ENCODE measurements around the gene DOCK11.
"Not testable (repeated sequence)": the region's sequence is repeated elsewhere in the genome, so short reads cannot be mapped to it uniquely, and the experiment has no call there.

Gene DOCK11

DNA sequence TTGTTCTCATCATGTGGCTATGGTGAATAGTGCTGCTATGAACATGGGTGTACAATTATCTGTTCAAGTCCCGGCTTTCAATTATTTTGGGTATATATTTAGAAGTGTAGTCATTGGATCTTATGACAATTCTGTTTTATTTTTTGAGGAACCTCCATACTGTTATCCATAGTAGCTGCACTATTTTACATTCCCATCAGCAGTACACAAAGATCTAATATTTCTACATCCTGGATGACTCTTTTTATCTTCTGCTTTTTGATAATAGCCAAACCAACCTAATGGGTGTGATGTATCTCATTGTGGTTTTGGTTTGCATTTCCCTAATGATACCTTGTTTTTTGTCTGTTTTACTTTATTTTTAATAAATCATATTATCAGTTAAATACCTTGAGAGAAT, 218.9 kb downstream of the DOCK11 start:
- ChIA-PET POLR2A (no interaction called here), CTCF (no interaction called here)
- DNase-seq (ENCODE audit: extremely low spot score) = no peak
- TF ChIP-seq LEF1 (IDR thresholded peaks at IDR 0.05; ENCODE audit: borderline replicate concordance) (no peak), FOXA1 (IDR thresholded peaks at IDR 0.05) (no peak), HDGF (IDR thresholded peaks at IDR 0.05; ENCODE audit: borderline replicate concordance) (no peak), ELF4 (IDR thresholded peaks at IDR 0.05) (no peak), BHLHE40 (IDR thresholded peaks at IDR 0.05; ENCODE audit: borderline replicate concordance) (no peak), ARNT (IDR thresholded peaks at IDR 0.05) (no peak), NFRKB (IDR thresholded peaks at IDR 0.05) (no peak), PKNOX1 (IDR thresholded peaks at IDR 0.05) (no peak), CTBP1 (IDR thresholded peaks at IDR 0.05; ENCODE audit: borderline replicate concordance) (no peak), SUZ12 (IDR thresholded peaks at IDR 0.05) (no peak), SP1 (IDR thresholded peaks at IDR 0.05) (no peak), FOXK2 (IDR thresholded peaks at IDR 0.05) (no peak), TARDBP (IDR thresholded peaks at IDR 0.05) (no peak), L3MBTL2 (conservative IDR thresholded peaks at IDR 0.05) (no peak), ZNF384 (IDR thresholded peaks at IDR 0.05) (no peak)

DNA sequence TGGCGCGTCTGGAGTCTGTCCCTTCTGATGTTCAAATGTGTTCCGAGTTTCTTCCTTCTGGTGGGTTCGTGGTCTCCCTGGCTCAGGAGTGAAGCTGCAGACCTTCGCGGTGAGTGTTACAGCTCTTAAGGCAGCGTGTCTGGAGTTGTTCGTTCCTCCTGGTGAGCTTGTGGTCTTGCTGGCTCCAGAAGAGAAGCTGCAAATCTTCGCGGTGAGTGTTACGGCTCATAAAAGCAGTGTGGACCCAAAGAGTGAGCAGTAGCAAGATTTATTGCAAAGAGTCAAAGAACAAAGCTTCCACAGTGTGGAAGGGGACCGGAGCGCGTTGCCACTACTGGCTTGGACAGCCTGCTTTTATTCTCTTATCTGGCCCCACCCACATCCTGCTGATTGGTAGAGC, 220.3 kb downstream of the DOCK11 start:
- CTCF ChIA-PET = interaction anchor here (0.8 kb wide), 1 partner anchor 796 kb away, joined by 3 read pairs; no protein-coding TSS in a partner anchor
- DNase-seq (ENCODE audit: extremely low spot score); POLR2A ChIA-PET: not testable (repeated sequence)

DNA sequence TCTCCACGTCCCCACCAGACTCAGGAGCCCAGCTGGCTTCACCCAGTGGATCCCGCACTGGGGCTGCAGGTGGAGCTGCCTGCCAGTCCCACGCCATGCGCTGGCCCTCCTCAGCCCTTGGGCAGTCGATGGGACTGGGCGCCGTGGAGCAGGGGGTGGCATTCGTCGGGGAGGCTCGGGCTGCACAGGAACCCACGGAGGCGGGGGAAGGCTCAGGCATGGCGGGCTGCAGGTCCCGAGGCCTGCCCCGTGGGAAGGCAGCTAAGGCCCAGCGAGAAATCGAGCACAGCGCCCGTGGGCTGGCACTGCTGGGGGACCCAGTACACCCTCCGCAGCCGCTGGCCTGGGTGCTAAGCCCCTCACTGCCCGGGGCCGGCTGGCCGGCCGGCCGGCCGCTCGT, 221.2 kb downstream of the DOCK11 start:
- DNase-seq (ENCODE audit: extremely low spot score); POLR2A ChIA-PET; CTCF ChIA-PET: not testable (repeated sequence)

- CTCF ChIA-PET = no interaction called here
- DNase-seq (ENCODE audit: extremely low spot score) = no peak
- POLR2A ChIA-PET = no interaction called here
- TF ChIP-seq TARDBP (IDR thresholded peaks at IDR 0.05) = no peak
Observed at GRCh38 chrX:118717678-118718391, 222.2 kb downstream of the DOCK11 start.

DNA sequence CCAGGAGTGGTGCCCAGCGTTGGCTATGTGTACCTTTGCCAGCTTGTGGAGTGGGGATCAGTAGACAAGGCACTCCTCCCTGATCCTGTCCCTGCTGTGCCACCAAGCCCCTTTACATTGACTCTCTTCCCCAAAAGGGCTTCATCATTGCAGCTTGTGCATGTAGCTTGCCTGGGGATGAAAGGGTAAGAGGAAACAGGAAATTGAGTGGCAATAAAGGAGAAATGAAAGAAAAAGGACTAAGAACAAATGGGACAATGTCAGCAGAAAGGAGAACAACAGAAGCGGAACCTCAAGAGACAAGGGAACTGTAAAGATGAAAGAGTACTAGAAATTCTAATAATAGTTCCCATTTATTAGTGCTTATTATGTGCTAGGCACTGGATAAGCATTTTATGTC, 223.1 kb downstream of the DOCK11 start:
- ChIA-PET CTCF (no interaction called here), POLR2A (no interaction called here)
- no peak for TF ChIP-seq FOXK2 (IDR thresholded peaks at IDR 0.05)
- no peak for TF ChIP-seq ELF4 (IDR thresholded peaks at IDR 0.05)
- TF ChIP-seq CTBP1 (IDR thresholded peaks at IDR 0.05; ENCODE audit: borderline replicate concordance) = no peak
- TF ChIP-seq LEF1 (IDR thresholded peaks at IDR 0.05; ENCODE audit: borderline replicate concordance) = no peak
- no peak for TF ChIP-seq BHLHE40 (IDR thresholded peaks at IDR 0.05; ENCODE audit: borderline replicate concordance)
- TF ChIP-seq ZNF384 (IDR thresholded peaks at IDR 0.05) = no peak
- TF ChIP-seq FOXM1 (IDR thresholded peaks at IDR 0.05; ENCODE audit: borderline replicate concordance) = no peak
- no peak for DNase-seq (ENCODE audit: extremely low spot score)

- no peak for TF ChIP-seq ZNF384 (IDR thresholded peaks at IDR 0.05)
- no peak for TF ChIP-seq NFRKB (IDR thresholded peaks at IDR 0.05)
- TF ChIP-seq CTBP1 (IDR thresholded peaks at IDR 0.05; ENCODE audit: borderline replicate concordance) = no peak
- no peak for TF ChIP-seq PKNOX1 (IDR thresholded peaks at IDR 0.05)
- ChIA-PET CTCF (no interaction called here), POLR2A (no interaction called here)
- no peak for DNase-seq (ENCODE audit: extremely low spot score)
Observed at GRCh38 chrX:118720058-118720707, 224.6 kb downstream of the DOCK11 start.

DNA sequence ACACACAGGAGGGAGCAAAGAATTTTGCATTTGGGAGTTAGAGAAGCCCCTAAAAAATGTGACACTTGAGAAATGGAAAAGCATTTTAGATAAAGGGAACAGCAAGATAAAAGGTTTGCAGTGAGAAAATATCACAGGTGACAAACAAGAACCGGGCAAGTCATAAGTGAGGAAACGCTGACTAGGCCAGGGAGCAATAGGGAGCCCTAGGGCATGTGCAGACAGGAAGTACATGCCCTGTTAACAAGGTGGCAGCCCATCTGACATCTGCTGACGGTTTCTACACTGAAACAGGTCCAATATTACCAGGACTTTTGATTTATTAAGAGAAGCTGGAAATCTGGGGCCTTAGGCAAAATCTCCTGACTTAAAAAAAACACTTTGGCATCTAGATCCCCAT, 227.8 kb downstream of the DOCK11 start:
- POLR2A ChIA-PET = no interaction called here
- CTCF ChIA-PET = no interaction called here
- no peak for DNase-seq (ENCODE audit: extremely low spot score)
- no peak for TF ChIP-seq BHLHE40 (IDR thresholded peaks at IDR 0.05; ENCODE audit: borderline replicate concordance)
- no peak for TF ChIP-seq L3MBTL2 (conservative IDR thresholded peaks at IDR 0.05)
- no peak for TF ChIP-seq ZNF384 (IDR thresholded peaks at IDR 0.05)
- no peak for TF ChIP-seq HDGF (IDR thresholded peaks at IDR 0.05; ENCODE audit: borderline replicate concordance)
- TF ChIP-seq FOXK2 (IDR thresholded peaks at IDR 0.05) = no peak
- TF ChIP-seq LEF1 (IDR thresholded peaks at IDR 0.05; ENCODE audit: borderline replicate concordance) = no peak
- no peak for TF ChIP-seq PKNOX1 (IDR thresholded peaks at IDR 0.05)

DNA sequence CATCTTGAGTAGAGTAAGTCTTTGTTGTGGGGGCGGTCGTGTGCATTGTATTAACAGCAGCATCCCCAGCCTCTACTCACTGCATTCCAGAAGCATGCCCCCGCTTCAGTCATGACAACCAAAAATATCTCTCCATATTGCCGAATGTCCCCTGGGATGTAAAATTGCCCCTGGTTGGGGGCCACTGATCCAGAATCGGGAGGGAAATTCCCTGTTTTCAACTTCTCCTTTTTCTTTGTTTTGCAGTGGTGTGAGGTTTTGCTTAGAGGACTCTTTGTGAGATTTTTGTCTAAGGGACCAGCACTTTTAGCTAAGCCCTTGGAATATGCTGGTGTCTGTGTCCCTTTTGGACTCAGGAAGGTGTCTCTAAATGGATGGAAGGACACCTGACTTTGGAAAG, 228.8 kb downstream of the DOCK11 start:
- ChIA-PET POLR2A (no interaction called here), CTCF (no interaction called here)
- no peak for DNase-seq (ENCODE audit: extremely low spot score)
- TF ChIP-seq FOXA1 (IDR thresholded peaks at IDR 0.05) (no peak), BHLHE40 (IDR thresholded peaks at IDR 0.05; ENCODE audit: borderline replicate concordance) (no peak), NFRKB (IDR thresholded peaks at IDR 0.05) (no peak), TARDBP (IDR thresholded peaks at IDR 0.05) (no peak)

All from HEK293T (cell line).